DOHH2 (cell line): ENCODE results near the gene NKX1-2.

ENCODE experiments used
- EZH2phosphoT487 ChIP-seq: fragments of 200-600 bp; sonication (generic); IDR thresholded peaks from 2 replicates; pipeline ENCODE4 v1.6.1; 2017; ENCODE audit warnings: borderline replicate concordance, mild to moderate bottlenecking, antibody characterized with exemption, low read length, moderate library complexity, mixed read lengths
- TF ChIP-seq, protein P1 (sequence below): fragments of 200-600 bp; sonication (generic); IDR thresholded peaks from one replicate; pipeline ENCODE4 v1.5.1; 2014; ENCODE audit warnings: antibody characterized with exemption, mild to moderate bottlenecking, low read depth, low read length; ENCODE audit not compliant: poor library complexity, severe bottlenecking

DNA sequence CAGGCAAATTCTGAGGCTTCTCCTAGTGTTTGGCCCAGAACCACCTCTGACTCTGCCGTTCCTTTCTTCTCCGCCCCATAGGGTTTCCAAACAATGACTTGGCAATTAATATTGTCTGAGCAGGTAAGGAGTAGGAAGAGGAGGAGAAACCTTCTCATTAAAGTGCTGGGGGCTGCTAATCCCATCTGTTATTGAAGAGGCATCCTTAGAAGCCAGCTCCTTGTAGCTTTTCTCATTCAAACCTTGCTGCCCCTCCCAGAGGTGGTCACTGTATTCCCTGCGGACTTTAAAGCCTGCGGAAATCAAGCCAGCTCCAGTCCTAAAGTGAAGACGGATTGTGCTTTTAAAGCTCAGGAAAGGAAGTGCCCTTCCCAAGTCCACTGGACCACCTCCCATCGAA is 1.4 kb upstream of the NKX1-2 start:
- TF ChIP-seq, protein P1, sequence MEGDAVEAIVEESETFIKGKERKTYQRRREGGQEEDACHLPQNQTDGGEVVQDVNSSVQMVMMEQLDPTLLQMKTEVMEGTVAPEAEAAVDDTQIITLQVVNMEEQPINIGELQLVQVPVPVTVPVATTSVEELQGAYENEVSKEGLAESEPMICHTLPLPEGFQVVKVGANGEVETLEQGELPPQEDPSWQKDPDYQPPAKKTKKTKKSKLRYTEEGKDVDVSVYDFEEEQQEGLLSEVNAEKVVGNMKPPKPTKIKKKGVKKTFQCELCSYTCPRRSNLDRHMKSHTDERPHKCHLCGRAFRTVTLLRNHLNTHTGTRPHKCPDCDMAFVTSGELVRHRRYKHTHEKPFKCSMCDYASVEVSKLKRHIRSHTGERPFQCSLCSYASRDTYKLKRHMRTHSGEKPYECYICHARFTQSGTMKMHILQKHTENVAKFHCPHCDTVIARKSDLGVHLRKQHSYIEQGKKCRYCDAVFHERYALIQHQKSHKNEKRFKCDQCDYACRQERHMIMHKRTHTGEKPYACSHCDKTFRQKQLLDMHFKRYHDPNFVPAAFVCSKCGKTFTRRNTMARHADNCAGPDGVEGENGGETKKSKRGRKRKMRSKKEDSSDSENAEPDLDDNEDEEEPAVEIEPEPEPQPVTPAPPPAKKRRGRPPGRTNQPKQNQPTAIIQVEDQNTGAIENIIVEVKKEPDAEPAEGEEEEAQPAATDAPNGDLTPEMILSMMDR = no peak
- no peak for TF ChIP-seq EZH2phosphoT487
